Heart right ventricle (tissue), 16 donors: Measurements from ENCODE around the gene LSAMP. TPM values are rescaled to one million over a fixed set of nuclear protein-coding genes. Genes with fewer than 3 reads are reported as not detected.

Experiments used
- ATAC-seq, 8 donors: fragments of 200-7000 bp; cut with Tn5 transposase; one replicate each; pipeline ENCODE4 v1.9.1; 2020; ENCODE audit warnings: mild to moderate bottlenecking in 8 of 8, moderate library complexity in 8 of 8, moderate number of reproducible peaks in 1 of 8
- DNase-seq, 2 donors: peaks; one replicate each; pipeline ENCODE4 v3.0.0-alpha.2; 2020
- H3K27ac ChIP-seq, 10 donors: fragments of 200-600 bp; sonication (generic) in 2 of 10; one replicate each; pipeline versions ENCODE4 v1.5.0 to v1.8.0; 2020 to 2022; ENCODE audit warnings: mild to moderate bottlenecking in 3 of 10
- H3K27me3 ChIP-seq, 7 donors: fragments of 200-600 bp; one replicate each; pipeline ENCODE4 v1.8.0; 2021 to 2022; ENCODE audit warnings: mild to moderate bottlenecking in 2 of 7
- H3K36me3 ChIP-seq, 9 donors: fragments of 200-600 bp; sonication (generic) in 1 of 9; one replicate each; pipeline versions ENCODE4 v1.5.0 to v1.8.0; 2020 to 2022; ENCODE audit warnings: mild to moderate bottlenecking in 2 of 9
- H3K4me1 ChIP-seq, 9 donors: fragments of 200-600 bp; sonication (generic) in 1 of 9; one replicate each; pipeline versions ENCODE4 v1.5.0 to v1.8.0; 2020 to 2022; ENCODE audit warnings: mild to moderate bottlenecking in 4 of 9
- H3K4me3 ChIP-seq, 10 donors: fragments of 200-600 bp; sonication (generic) in 2 of 10; one replicate each; pipeline versions ENCODE4 v1.5.0 to v1.8.0; 2020 to 2022; ENCODE audit warnings: mild to moderate bottlenecking in 7 of 10, moderate library complexity in 2 of 10
- H3K9me3 ChIP-seq, 11 donors: fragments of 200-600 bp in 10 of 11; sonication (generic) in 2 of 11; one replicate each; pipeline versions ENCODE4 v1.5.0 to v1.8.0; 2013 to 2022; ENCODE audit warnings: mild to moderate bottlenecking in 2 of 11, control low read depth in 1 of 11, moderate library complexity in 1 of 11
- CTCF ChIP-seq, 9 donors: fragments of 200-600 bp; sonication (generic) in 2 of 9; IDR thresholded peaks; one replicate each; pipeline versions ENCODE4 v1.5.0 to v1.8.0; 2021 to 2022; ENCODE audit warnings: antibody characterized with exemption in 9 of 9, mild to moderate bottlenecking in 5 of 9, moderate library complexity in 1 of 9
- WGBS, 2 donors: extraction: QIAGEN DNeasy Blood & Tissue Kit; methylation state at CpG; one replicate each; pipeline ENCODE4 v1.1.7; 2013; ENCODE audit warnings: inconsistent platforms in 1 of 2; 5-methylcytosine and 5-hydroxymethylcytosine counted together
- intact Hi-C, 10 donors: fragments of 100-400 bp; cut with DNase I; formaldehyde crosslinking; loops; one replicate each; pipeline versions ENCODE4 v1.11.1 to v1.14.2; 2022
- polyA plus RNA-seq, 2 donors: library from polyadenylated mRNA; stranded (reverse); fragments of 200-250 nt; gene quantifications; one replicate each; pipeline ENCODE4 v1.2.3, GENCODE V29; 2013
- total RNA-seq, 10 donors: library from RNA; stranded (reverse); fragmentation: NEBNext Ultra II Directional in 3 of 10; extraction: Animal tissue kit (Norgen Biotek cat#: 25700) in 3 of 10; gene quantifications; one replicate each; pipeline versions ENCODE4 v1.2.1 to v1.2.4, GENCODE V29; 2021 to 2023
- donor health status: Arrhythmogenic right ventricular cardiomyopathy.
- donor health status: ischemic (EF 13 %, LVEDD 7.1; RV severe dilation, severe dysfunction).
- donor health status: healthy with polysubstance abuse.
- donor health status: DM: no; HTN: yes; CAD: no.
- donor health status: DM: no; HTN: no; CAD: no.
- donor health status: ischemic (EF 25% LVEDD 6.9; RV normal size, moderate dysfunction).
- donor health status: ischemic (EF 25% LVEDD 5.7; RV mildly dilated, moderate dysfunction).
- donor health status: healthy.
- donor health status: DM: yes; HTN: yes; CAD: no.
- donor health status: Ischemic cardiomyopathy.
- donor health status: ischemic (EF 35%, LVEDD 5.7; RV mildly dilated, moderate dysfunction).
- donor health status: nonischemic (EF 11% LVEDD 7.7; RV severe dilation, severe dysfunction).
- donor health status: DM: yes; HTN: yes; CAD: no.
- donor health status: PGD.
- donor health status: ischemic (EF 29% LVEDD 5.4; RV normal size, mild dysfunction).
- donor health status: nonischemic (EF 23%, LVEDD 6.1; RV moderate dilation, normal function).

LSAMP gene
- total and polyA plus RNA-seq, 12 donors: 0.51 to 9.0 (median 5.4) TPM

- Histone ChIP-seq H3K4me3 (no peak overlapping the region), H3K4me1 (peaks cover 0 to 8% (median 0%) of the 10 kb centered on the region in 9 donors), H3K36me3 (no peaks in the 10 kb centered on the region), H3K9me3 (peaks cover 0 to 2% (median 0%) of the 10 kb centered on the region in 11 donors), H3K27ac (no peak overlapping the region), H3K27me3 (no peaks in the 10 kb centered on the region)
- 73 to 78% methylated on average over 2 of the region's 2 CpGs for WGBS, 2 donors
- ATAC-seq: no peak
- no peak for TF ChIP-seq CTCF (IDR thresholded peaks at IDR 0.05)
- no peak for DNase-seq
- intact Hi-C loops: no loop called here
Measured at GRCh38 chr3:116341381-116341780, 103.9 kb downstream of the LSAMP start.

- no peak overlapping the region for H3K4me3 ChIP-seq
- intact Hi-C loops: no loop called here
- WGBS, 2 donors: 58 to 68% methylated on average over 1 of the region's 1 CpG
Measured at GRCh38 chr3:116340680-116341216, 104.5 kb downstream of the LSAMP start.

GRCh38 chr3:116339441-116340028, 105.8 kb downstream of the LSAMP start:
- intact Hi-C loops: no loop called here
- peaks cover 0 to 2% (median 0%) of the 10 kb centered on the region in 11 donors for H3K9me3 ChIP-seq
- WGBS, 2 donors: 37 to 39% methylated on average over 4 of the region's 4 CpGs
- no peak for TF ChIP-seq CTCF (IDR thresholded peaks at IDR 0.05)
- DNase-seq (peak in 1 of 2 donors; percentile 11), ATAC-seq (peak in 1 of 8 donors; percentile 44)
- H3K27me3 ChIP-seq: no peaks in the 10 kb centered on the region
- no peak overlapping the region for H3K4me3 ChIP-seq
- H3K4me1 ChIP-seq: peaks cover 0 to 8% (median 0%) of the 10 kb centered on the region in 9 donors
- no peaks in the 10 kb centered on the region for H3K36me3 ChIP-seq
- H3K27ac ChIP-seq: peak overlapping the region in 1 of 10 donors; percentile 53

More at GRCh38 chr3:116340680-116341216, 104.5 kb downstream of the LSAMP start:
- DNase-seq (no peak), ATAC-seq (no peak)
- Histone ChIP-seq H3K36me3 (no peaks in the 10 kb centered on the region), H3K9me3 (peaks cover 0 to 2% (median 0%) of the 10 kb centered on the region in 11 donors), H3K4me1 (peaks cover 0 to 8% (median 0%) of the 10 kb centered on the region in 9 donors), H3K27me3 (no peaks in the 10 kb centered on the region), H3K27ac (no peak overlapping the region)
- TF ChIP-seq CTCF (IDR thresholded peaks at IDR 0.05): no peak

- H3K9me3 ChIP-seq: peaks cover 0 to 2% (median 0%) of the 10 kb centered on the region in 11 donors
- intact Hi-C loops: no loop called here
- no peak overlapping the region for H3K4me3 ChIP-seq
- no peak for TF ChIP-seq CTCF (IDR thresholded peaks at IDR 0.05)
- no peak overlapping the region for H3K27ac ChIP-seq
- DNase-seq (no peak), ATAC-seq (no peak)
- peaks cover 0 to 8% (median 0%) of the 10 kb centered on the region in 9 donors for H3K4me1 ChIP-seq
- H3K27me3 ChIP-seq: no peaks in the 10 kb centered on the region
- WGBS, 2 donors: 46 to 49% methylated on average over 3 of the region's 3 CpGs
- H3K36me3 ChIP-seq: no peaks in the 10 kb centered on the region
Measured at GRCh38 chr3:116338713-116339112, 106.6 kb downstream of the LSAMP start.
